HEK293T (cell line): ENCODE data around the gene ANKK1.

ENCODE experiments used
- CTCF ChIA-PET: fragments of 350-600 bp; formaldehyde crosslinking; extraction: SDS; loops from one replicate; lab custom pipeline; 2021; ENCODE audit warnings: antibody characterized with exemption, inconsistent platforms; lab: Yijun Ruan, JAX
- POLR2A ChIA-PET: fragments of 350-600 bp; formaldehyde crosslinking; extraction: SDS; loops from one replicate; lab custom pipeline; 2020; ENCODE audit warnings: antibody characterized with exemption, inconsistent platforms; lab: Yijun Ruan, JAX
- DNase-seq: peaks from one replicate; pipeline ENCODE4 v3.0.0; 2012; ENCODE audit warnings: mixed read lengths; ENCODE audit errors: extremely low spot score
- ARNT ChIP-seq: fragments of 450-650 bp; IDR thresholded peaks from 2 replicates; pipeline ENCODE4 v1.6.1; 2017; ENCODE audit warnings: mild to moderate bottlenecking
- BHLHE40 ChIP-seq: fragments of 450-650 bp; IDR thresholded peaks from 2 replicates; pipeline ENCODE4 v1.6.1; 2016; ENCODE audit warnings: mild to moderate bottlenecking, moderate library complexity, borderline replicate concordance
- CTBP1 ChIP-seq: fragments of 450-650 bp; IDR thresholded peaks from 2 replicates; pipeline ENCODE4 v1.6.1; 2016; ENCODE audit warnings: borderline replicate concordance
- ELF4 ChIP-seq: fragments of 450-650 bp; IDR thresholded peaks from 2 replicates; pipeline ENCODE4 v1.6.1; 2017; ENCODE audit warnings: antibody characterized with exemption
- FOXA1 ChIP-seq: fragments of 450-650 bp; IDR thresholded peaks from 2 replicates; pipeline ENCODE4 v1.6.1; 2016; ENCODE audit warnings: mild to moderate bottlenecking
- FOXK2 ChIP-seq: fragments of 450-650 bp; IDR thresholded peaks from 2 replicates; pipeline ENCODE4 v1.6.1; 2016; ENCODE audit warnings: mild to moderate bottlenecking
- FOXM1 ChIP-seq: fragments of 450-650 bp; IDR thresholded peaks from 2 replicates; pipeline ENCODE4 v1.6.1; 2017; ENCODE audit warnings: mild to moderate bottlenecking, borderline replicate concordance
- HDGF ChIP-seq: fragments of 450-650 bp; IDR thresholded peaks from 2 replicates; pipeline ENCODE4 v1.6.1; 2017; ENCODE audit warnings: antibody characterized with exemption, borderline replicate concordance
- L3MBTL2 ChIP-seq: fragments of 450-650 bp; conservative IDR thresholded peaks from 2 replicates; pipeline ENCODE4 v1.6.1; 2016; ENCODE audit warnings: mild to moderate bottlenecking
- LEF1 ChIP-seq: fragments of 450-650 bp; IDR thresholded peaks from 2 replicates; pipeline ENCODE4 v1.6.1; 2017; ENCODE audit warnings: mild to moderate bottlenecking, borderline replicate concordance
- NFRKB ChIP-seq: fragments of 450-650 bp; IDR thresholded peaks from 2 replicates; pipeline ENCODE4 v1.6.1; 2016; ENCODE audit warnings: mild to moderate bottlenecking, moderate library complexity
- SP1 ChIP-seq: fragments of 450-650 bp; IDR thresholded peaks from 2 replicates; pipeline ENCODE4 v1.6.1; 2017
- SUZ12 ChIP-seq: fragments of 450-650 bp; IDR thresholded peaks from 2 replicates; pipeline ENCODE4 v1.6.1; 2016; ENCODE audit warnings: mild to moderate bottlenecking
- TARDBP ChIP-seq: fragments of 450-650 bp; IDR thresholded peaks from 2 replicates; pipeline ENCODE4 v1.6.1; 2016
- ZNF384 ChIP-seq: fragments of 450-650 bp; IDR thresholded peaks from 2 replicates; pipeline ENCODE4 v1.6.1; 2016
- TF ChIP-seq, protein P1 (sequence below): fragments of 450-650 bp; IDR thresholded peaks from 2 replicates; pipeline ENCODE4 v1.6.1; 2016

Gene ANKK1

DNA sequence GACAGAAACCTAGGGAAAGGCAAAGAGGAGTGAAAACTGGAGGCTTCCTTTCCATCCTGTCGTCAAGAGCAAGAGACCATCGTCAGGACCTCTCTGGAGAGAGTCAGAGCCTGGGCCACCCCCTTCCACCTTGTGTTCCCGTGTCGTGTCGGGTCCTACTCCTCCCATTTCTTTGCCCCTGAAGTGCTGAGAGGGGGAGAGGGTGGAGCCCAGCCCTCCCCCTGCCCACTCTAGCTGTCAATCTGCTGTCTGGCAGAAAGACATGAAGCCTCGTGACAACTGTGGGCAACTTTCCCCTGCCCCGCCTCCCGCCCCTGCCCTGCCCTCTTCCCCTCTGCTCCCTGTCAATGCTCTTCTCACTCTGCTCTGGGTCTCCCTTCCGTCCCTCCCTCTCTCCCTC, 20.6 kb downstream of the ANKK1 start:
- no peak for DNase-seq
- TF ChIP-seq FOXA1 (no peak), BHLHE40 (no peak), HDGF (no peak), FOXK2 (no peak), TARDBP (no peak), ARNT (no peak)
- TF ChIP-seq, protein P1, sequence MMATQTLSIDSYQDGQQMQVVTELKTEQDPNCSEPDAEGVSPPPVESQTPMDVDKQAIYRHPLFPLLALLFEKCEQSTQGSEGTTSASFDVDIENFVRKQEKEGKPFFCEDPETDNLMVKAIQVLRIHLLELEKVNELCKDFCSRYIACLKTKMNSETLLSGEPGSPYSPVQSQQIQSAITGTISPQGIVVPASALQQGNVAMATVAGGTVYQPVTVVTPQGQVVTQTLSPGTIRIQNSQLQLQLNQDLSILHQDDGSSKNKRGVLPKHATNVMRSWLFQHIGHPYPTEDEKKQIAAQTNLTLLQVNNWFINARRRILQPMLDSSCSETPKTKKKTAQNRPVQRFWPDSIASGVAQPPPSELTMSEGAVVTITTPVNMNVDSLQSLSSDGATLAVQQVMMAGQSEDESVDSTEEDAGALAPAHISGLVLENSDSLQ, result no peak
- CTCF ChIA-PET, result no interaction called here

DNA sequence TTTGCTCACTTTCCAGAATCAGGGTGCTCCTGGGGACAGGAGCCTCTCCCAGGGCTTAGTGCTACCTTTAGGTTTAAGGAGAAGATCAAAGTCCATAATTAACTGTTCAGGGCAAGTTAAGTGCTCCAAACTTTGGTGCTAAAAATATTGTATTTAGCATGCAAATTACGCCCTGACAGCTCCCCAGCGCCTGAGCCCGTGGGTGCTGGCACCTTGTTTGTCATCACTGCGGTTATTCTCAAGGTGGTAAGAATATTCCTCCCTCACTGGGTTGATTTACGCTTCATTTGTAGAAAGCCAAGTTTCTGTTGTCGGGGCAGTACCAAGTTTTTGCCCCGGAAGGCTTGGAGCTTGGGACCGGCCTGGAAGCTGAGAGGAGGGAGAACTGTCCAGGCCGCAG, 21.3 kb downstream of the ANKK1 start:
- CTCF ChIA-PET, result no interaction called here
- POLR2A ChIA-PET, result no interaction called here
- TF ChIP-seq FOXK2 (no peak), LEF1 (no peak), ELF4 (no peak), FOXM1 (no peak), TARDBP (no peak), SUZ12 (no peak), FOXA1 (no peak), ARNT (no peak), HDGF (no peak), SP1 (no peak), CTBP1 (no peak), ZNF384 (no peak), BHLHE40 (no peak), L3MBTL2 (no peak), NFRKB (no peak)
- TF ChIP-seq, protein P1, result no peak
- DNase-seq, result no peak

More for the DNA sequence above, 20.6 kb downstream of the ANKK1 start:
- POLR2A ChIA-PET, result no interaction called here

DNA sequence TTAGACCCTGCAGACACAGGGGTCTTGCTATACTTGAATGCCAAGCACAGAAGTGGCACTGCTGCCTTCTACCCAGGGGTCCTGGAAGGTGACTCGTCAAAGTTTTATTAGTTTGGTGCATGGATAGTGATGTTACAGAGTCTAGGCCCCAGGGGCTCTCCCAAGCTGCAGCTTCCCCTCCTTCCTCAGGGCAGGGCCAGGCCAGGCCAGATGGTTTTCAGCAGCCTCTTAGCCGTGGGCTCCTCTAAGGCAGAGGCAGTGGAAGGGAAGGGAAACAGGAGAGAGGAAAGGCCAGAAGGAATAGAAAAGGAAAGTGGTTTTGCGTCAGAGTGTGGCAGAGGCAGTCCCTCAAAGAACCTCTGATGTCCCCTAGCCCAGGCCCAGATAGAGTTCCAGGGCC, 21.9 kb downstream of the ANKK1 start:
- no peak for DNase-seq
- TF ChIP-seq ELF4, result no peak
- no peak for TF ChIP-seq BHLHE40
- TF ChIP-seq, protein P1, result no peak
- no peak for TF ChIP-seq FOXM1
- no peak for TF ChIP-seq HDGF
- ChIA-PET POLR2A (no interaction called here), CTCF (no interaction called here)

DNA sequence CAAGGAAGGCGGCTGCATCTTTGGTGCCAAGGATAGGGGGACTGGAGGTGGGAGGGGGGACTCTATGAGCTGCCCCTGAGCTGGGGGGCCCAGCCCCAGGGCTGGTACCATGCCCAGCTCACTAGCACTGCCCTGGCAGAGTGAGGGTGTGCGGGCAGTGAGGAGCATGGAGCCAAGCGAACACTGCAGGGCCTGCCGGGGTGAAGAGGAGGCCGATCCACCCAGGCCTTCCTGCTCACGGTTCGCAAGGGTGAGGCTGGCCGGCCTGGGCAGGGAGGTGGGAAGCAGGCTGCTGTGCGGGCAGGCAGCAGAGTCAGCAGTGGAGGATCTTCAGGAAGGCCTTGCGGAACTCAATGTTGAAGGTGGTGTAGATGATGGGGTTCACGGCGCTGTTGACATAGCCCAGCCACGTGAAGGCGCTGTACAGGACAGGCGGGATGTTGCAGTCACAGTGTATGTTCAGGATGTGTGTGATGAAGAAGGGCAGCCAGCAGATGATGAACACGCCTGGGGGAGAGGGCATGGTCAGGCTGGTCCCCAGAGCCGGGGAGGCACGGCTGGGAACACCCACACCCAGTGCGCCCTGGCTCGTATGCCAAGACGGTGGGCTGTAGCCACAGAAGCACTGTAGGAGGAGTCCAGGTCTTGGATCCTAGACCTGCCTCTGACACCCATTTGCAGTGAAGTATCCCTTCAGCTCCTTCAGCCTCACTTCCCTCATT, 23.0 kb downstream of the ANKK1 start:
- ChIA-PET CTCF (no interaction called here), POLR2A (no interaction called here)
- DNase-seq, result no peak
- TF ChIP-seq ELF4, result no peak
- TF ChIP-seq BHLHE40, result no peak
- no peak for TF ChIP-seq NFRKB
- TF ChIP-seq LEF1, result no peak
- TF ChIP-seq FOXM1, result no peak
- TF ChIP-seq ARNT, result no peak

DNA sequence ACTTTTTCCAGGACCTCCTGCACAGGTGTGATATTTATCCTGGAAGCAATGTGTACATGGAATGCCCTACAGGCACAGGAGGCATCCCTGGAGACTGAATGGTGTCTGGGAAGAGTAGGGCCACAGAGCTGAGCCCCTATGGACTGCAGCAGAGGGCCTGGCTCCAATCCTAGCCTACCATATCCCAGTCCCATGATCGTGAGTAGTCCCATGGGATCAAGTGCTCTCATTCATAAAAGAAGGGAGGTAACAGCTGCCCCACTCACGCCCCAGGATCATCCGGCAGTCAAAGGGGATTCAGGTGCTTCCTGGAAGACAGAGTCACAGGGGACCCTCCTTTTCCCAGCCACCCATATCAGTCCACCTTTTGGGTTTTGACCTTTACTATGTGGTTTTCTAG, 24.0 kb downstream of the ANKK1 start:
- POLR2A ChIA-PET, result no interaction called here
- no peak for TF ChIP-seq SP1
- no peak for TF ChIP-seq LEF1
- TF ChIP-seq NFRKB, result no peak
- TF ChIP-seq BHLHE40, result no peak
- no peak for TF ChIP-seq ARNT
- TF ChIP-seq SUZ12, result no peak
- TF ChIP-seq ZNF384, result no peak
- no peak for TF ChIP-seq FOXK2
- no peak for TF ChIP-seq HDGF
- TF ChIP-seq ELF4, result no peak
- TF ChIP-seq, protein P1, result no peak
- TF ChIP-seq CTBP1, result no peak
- CTCF ChIA-PET, result no interaction called here
- no peak for DNase-seq

DNA sequence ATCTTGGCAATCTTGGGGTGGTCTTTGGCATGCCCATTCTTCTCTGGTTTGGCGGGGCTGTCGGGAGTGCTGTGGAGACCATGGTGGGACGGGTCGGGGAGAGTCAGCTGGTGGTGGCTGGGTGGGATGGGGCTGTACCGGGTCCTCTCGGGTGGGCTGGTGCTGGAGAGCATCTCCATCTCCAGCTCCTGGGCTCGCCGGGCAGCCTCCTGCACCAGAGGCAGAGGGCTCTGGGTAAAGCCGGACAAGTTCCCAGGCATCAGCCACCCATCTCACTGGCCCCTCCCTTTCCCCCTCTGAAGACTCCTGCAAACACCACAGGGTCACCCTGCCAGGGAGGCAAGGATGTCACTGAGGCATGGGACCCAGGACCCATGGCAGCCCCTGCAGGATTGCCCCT, 25.1 kb downstream of the ANKK1 start:
- TF ChIP-seq, protein P1, result no peak
- TF ChIP-seq LEF1 (no peak), ARNT (no peak), ZNF384 (no peak), FOXM1 (no peak), HDGF (no peak), FOXA1 (no peak), FOXK2 (no peak), NFRKB (no peak), ELF4 (no peak), L3MBTL2 (no peak), SP1 (no peak), TARDBP (no peak)
- ChIA-PET CTCF (no interaction called here), POLR2A (no interaction called here)
- DNase-seq, result no peak
